GM21576 (cell line): ENCODE results near the gene AMER2.

ENCODE experiments used
- ATAC-seq: cut with Tn5 transposase; IDR thresholded peaks from one replicate; pipeline ENCODE4 v1.9.1; 2021; ENCODE audit warnings: mild to moderate bottlenecking, moderate library complexity; ENCODE audit not compliant: unreplicated experiment

The AMER2 gene

GRCh38 chr13:25157681-25158080, 14.4 kb downstream of the AMER2 start:
- no peak for ATAC-seq

GRCh38 chr13:25153736-25154135, 18.4 kb downstream of the AMER2 start:
- ATAC-seq, result no peak

DNA sequence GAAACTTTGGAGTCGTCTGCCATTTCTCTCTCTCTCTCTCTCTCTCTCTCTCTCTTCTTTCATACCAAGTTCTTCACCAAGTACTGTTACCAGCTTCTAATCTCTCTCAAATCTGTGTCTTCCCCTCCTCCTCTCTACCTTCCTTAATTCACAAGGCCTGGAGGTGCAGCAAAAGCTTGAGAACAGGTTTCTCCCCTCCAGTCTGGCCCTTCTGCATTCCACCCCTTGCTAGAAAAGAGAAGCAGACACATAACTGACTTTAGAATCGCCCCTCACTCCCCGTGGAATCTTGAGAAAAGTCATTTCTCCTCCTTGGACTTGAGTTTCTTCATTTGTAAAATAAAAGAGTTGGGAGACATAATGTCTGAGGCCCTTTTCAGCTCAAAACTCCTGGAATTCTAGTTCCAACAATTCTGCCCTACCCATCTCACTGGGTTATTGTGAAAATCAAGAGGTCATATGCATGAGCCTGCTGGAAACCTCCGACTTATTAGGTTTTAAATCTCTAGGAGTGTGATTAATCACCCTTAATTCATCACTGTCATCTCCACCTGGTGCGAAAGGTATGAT, 20.4 kb downstream of the AMER2 start:
- ATAC-seq, result no peak

GRCh38 chr13:25149711-25150110, 22.4 kb downstream of the AMER2 start:
- ATAC-seq, result no peak

DNA sequence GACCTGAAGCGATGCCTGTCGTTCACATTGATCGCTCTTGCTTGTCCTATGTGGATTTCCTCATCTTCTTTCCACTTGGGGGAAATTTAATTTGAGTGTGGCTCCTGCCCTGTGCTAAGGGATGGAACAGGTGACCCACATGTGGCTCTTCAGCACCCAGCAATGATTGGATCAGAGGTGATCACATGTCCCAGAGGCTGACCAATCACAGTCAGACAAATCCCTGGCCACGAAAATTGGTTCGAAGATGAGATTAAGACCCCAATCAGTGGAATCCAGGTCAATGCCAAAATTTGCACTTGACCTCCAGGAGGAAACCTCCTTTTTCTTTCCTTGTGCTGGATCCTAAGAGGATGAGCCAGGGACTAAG, 23.7 kb downstream of the AMER2 start:
- no peak for ATAC-seq

DNA sequence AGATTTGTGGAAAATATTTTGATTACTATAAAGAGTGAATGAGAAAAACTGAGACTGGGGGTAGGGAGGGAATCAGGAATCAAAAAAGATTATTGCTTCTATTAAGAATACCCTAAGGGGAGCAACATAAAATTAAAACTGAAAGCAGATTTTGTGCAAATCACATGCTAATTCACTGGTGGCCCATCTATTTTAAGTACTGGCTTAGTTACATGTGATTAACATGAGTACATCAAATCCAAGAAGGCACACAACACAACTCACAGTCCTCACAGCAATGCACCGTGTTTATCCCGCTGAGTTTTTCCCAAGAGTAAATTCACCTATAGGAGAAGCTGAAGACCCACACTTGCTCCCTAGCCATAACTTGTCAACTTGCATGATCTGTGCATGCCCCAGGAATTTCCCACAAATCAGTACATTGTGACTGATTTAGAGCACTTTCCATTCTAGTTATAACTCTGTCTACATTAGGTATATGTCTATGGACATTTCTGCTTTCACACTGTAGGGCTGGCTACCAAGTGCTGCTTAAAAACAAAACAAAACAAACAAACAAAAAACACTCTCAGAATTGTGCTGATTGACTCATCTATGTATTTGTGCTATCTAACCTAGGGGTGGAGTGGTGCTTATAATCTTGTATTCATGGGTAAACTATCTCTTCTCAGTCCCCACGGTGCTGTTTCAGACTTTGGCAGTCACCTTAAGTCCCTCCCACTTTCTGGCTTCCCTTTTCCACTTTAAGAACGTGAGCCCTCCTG, 24.3 kb downstream of the AMER2 start:
- peak; percentile 75 for ATAC-seq

- no peak for ATAC-seq
Observed at GRCh38 chr13:25143706-25144105, 28.4 kb downstream of the AMER2 start.

DNA sequence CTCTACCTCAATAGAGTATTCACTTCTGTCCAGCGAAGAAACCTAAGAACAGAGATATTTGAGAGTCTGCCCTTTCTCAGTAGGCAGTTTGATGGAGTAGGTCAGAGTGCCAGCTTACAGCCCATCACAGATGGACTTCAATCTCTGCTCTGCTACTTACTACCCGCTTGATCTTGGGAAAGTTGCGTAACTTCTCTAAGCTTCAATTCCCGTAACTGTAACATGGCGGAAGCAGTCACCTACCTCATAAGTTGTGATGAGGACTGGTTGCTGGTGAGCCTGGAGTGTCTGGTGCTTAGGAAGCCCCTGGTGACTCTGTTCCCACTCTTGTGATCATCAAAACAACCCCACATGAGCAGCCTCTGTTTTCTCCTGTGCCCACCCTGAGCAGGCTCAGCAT, 31.0 kb downstream of the AMER2 start:
- no peak for ATAC-seq

DNA sequence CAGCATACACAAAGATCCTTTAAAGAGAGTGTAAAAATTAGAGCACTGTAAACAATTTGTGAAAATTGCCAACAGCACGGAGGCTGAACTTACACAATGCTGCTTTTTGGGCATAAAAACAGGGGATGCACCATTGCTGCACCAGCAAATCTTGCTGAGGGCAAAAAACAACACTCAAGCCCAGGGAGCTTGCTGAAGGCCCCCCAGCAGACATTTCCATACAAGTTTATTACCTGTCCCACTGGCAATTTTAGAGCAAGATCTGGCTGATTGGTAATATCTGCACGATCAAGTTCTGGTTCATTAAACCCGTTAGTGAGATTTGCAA, 34.3 kb downstream of the AMER2 start:
- no peak for ATAC-seq

DNA sequence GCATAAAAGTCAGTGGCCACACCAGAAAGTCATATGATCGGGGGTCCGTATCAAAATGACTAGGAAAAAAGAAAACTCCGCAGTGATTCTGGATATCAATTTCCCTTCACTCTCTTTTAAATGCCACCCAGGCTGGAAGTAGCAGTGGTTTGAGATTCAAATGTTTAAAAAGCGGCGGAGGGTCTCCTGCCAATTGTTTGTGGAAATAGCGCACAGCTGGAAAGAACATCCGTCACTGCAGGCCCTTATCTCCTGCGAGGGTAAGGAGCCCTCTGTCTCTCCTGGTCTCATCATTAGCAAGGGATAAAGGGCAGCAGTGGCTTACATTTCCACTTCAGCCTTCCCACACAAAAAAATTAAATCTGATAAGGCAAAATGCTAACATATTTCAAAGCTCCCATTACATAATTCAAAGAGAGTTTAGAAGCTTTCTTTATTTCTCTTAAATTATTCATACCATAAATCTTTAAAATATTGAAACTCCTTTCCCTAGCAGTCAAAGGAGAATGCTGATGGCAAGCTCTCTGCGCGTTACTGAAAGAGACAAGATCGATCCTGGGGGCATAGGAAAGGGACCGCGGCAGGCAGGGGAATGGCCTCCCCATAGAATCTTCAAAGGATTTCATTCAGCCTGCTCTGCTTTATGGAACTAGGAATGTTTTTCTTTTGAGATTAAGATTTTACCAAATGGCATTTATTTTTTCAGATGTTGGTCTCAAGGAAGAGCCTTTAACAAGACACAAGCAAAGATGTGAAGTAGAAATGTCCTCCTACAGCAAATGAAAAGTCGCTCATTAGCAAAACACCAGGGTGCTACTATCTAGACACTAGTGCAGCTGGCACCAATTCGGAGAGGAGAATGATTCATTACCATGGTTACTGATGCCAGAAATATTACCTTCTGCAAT, 35.0 kb downstream of the AMER2 start:
- no peak for ATAC-seq

- ATAC-seq, result no peak
Observed at GRCh38 chr13:25135896-25136295, 36.2 kb downstream of the AMER2 start.

DNA sequence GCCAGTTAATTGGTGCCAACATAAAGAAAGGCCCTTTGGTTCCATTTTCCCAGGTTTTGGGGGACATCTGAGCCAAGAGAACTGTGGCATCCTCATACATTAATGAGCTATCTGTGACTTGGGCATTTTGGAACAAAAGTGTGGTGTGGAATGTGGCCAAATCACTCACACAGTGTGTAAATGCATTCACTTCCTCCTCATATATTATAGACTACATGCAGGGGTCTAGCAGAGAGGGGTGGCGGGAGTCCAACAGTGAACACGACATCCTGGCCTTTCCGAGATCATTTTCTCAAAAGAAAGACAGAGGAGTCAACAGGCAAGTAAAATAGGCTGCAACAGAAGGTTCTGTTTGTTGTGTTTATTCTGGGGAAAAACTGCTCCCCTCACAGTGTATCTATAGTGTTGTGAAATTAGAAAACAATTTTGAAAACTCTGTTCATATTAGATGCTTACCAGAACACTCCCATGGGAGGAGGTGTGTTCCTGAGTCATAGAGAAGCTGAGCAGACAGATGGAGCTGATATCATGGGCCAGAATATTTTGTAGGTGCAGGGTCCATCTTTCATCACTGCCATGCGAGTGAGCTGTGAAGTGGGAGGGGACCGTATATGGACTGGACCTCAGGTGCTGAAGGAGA, 39.2 kb downstream of the AMER2 start:
- ATAC-seq, result no peak

GRCh38 chr13:25131881-25132420, 40.1 kb downstream of the AMER2 start:
- no peak for ATAC-seq

- ATAC-seq, result no peak
Observed at GRCh38 chr13:25130944-25131343, 41.1 kb downstream of the AMER2 start.

DNA sequence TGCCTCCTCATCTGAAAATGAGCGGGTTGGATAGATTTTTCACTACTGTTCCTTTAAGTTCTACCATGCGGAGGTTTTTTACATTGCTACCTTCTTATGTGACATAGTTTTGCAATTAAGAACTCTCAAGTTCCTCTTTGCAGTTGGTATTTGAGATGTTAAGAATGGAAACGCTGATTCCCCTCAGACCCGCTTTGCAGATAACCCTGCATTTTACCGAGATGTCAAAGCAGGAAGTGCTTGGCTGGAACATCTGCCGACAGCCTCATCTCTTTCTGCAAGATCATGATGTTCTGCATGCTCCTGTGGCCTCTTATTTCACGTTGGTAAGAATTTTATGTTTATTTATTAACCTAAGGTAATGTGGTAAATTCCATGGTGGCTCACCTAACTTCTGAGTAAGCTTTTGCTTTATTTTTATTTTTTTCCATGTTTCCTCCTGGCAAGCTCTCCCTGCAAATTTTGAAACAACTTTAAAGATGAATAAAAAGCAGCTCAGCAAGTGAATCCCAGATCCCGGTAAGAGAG, 53.6 kb downstream of the AMER2 start:
- ATAC-seq, result no peak

GRCh38 chr13:25117312-25117711, 54.8 kb downstream of the AMER2 start:
- no peak for ATAC-seq

- no peak for ATAC-seq
Observed at GRCh38 chr13:25116044-25116443, 56.0 kb downstream of the AMER2 start.

- ATAC-seq, result peak; percentile 76
Observed at GRCh38 chr13:25114220-25114619, 57.9 kb downstream of the AMER2 start.

DNA sequence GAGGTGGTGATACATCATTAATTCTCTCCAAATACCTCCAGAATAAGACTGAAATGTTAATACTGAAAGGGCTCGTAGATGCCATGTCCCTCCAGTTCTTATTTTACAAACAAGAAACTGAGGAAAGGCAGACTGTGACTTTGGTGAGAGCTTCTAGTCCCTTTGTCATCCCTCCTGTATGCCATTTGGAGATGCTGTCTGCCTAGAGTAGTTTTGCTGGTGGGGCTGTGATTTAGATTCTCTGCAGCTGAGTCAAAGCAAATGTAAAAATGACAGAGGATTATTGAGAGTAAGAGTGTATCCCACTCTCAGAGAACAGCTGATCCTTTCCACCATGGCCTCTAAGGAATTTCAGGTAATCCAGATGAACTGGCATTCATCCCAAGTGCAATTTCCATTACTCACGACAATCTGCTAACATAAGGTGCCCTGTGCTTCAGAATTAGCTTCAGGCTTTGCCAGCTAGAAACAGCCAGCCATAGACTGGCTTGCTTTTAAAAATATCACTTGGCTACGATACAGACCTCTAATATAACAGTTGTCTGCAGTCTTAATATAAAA, 59.3 kb downstream of the AMER2 start:
- no peak for ATAC-seq
